Nephron progenitor cell (in vitro differentiated cells): ENCODE results near the gene CCDC80.

ENCODE experiments used
- DNase-seq: peaks from one replicate; pipeline ENCODE4 v3.0.0; 2021
- H3K27ac Mint-ChIP-seq: 2 replicates; pipeline ENCODE4 v1.8.0; 2021; ENCODE audit warnings: mild to moderate bottlenecking, moderate library complexity, mixed read lengths
- H3K27me3 Mint-ChIP-seq: 2 replicates; pipeline ENCODE4 v1.8.0; 2021; ENCODE audit warnings: mild to moderate bottlenecking, low read depth, mixed read lengths; ENCODE audit not compliant: poor library complexity
- H3K36me3 Mint-ChIP-seq: 2 replicates; pipeline ENCODE4 v1.8.0; 2021; ENCODE audit warnings: low read depth, mixed read lengths
- H3K4me1 Mint-ChIP-seq: 2 replicates; pipeline ENCODE4 v1.8.0; 2021; ENCODE audit warnings: mixed read lengths
- H3K4me3 Mint-ChIP-seq: 2 replicates; pipeline ENCODE4 v1.8.0; 2021; ENCODE audit warnings: mild to moderate bottlenecking, moderate library complexity, mixed read lengths
- H3K9me3 Mint-ChIP-seq: 2 replicates; pipeline ENCODE4 v1.8.0; 2021; ENCODE audit warnings: mild to moderate bottlenecking, moderate library complexity, mixed read lengths
- TF ChIP-seq, protein P1 (sequence below): fragments of 200-600 bp; sonication (generic); IDR thresholded peaks from 2 replicates; pipeline ENCODE4 v1.5.0; 2021; ENCODE audit warnings: antibody characterized with exemption

CCDC80 gene, protein sequence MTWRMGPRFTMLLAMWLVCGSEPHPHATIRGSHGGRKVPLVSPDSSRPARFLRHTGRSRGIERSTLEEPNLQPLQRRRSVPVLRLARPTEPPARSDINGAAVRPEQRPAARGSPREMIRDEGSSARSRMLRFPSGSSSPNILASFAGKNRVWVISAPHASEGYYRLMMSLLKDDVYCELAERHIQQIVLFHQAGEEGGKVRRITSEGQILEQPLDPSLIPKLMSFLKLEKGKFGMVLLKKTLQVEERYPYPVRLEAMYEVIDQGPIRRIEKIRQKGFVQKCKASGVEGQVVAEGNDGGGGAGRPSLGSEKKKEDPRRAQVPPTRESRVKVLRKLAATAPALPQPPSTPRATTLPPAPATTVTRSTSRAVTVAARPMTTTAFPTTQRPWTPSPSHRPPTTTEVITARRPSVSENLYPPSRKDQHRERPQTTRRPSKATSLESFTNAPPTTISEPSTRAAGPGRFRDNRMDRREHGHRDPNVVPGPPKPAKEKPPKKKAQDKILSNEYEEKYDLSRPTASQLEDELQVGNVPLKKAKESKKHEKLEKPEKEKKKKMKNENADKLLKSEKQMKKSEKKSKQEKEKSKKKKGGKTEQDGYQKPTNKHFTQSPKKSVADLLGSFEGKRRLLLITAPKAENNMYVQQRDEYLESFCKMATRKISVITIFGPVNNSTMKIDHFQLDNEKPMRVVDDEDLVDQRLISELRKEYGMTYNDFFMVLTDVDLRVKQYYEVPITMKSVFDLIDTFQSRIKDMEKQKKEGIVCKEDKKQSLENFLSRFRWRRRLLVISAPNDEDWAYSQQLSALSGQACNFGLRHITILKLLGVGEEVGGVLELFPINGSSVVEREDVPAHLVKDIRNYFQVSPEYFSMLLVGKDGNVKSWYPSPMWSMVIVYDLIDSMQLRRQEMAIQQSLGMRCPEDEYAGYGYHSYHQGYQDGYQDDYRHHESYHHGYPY

DNA sequence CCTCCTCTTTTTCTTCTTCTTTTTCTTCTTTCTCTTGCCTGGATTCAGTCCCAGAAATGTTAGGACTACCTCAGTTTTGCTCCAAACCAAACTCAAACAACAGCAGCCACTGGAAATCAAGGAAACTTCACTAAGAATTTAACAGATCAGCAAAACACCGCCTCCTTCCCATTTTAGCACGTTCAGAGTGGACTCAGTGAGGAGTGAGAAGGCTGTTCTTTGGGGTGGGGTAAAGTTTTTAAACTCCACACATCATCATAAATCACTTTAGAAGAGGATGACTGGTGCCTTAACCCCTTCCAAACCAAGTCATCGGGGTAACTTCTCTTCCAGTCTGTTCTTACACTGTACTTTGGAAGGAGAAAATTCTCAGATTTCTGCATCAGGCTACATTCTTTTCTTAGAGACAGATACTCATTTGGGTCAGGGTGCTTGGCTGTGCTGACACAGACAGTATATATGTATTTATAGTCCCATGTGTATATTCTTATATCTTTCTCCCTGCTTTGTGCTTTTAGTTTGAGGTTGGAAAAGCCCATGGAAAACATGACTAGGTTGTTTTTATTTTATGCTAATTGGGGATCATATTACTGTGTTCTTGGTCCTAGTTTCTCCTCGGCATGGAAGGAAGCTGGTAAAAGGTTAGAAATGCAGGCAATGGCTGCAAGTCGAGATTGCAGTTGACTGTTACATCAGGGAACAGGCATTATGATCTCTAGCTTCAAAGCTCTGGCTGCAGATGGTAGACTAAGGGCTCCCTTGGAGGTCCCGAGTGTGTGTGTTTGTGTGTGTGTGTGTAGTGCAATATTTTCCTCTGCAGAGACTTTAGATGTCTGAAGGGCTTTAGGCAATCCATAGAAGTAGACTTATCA, at the start of gene CCDC80:
TSS of gene CCDC80 (minus strand) at position 214 of the 872 bp plus-strand sequence. CDS start 1,238 bp downstream, outside the sequence.
- H3K36me3 Mint-ChIP-seq = no peaks in the 10 kb centered on the region

GRCh38 chr3:112689989-112690388, 49.0 kb upstream of the CCDC80 start:
- Mint-ChIP-seq H3K4me1 (peaks cover 19% of the 10 kb centered on the region), H3K9me3 (peaks cover 26% of the 10 kb centered on the region), H3K27ac (peak overlapping the region; percentile 70), H3K4me3 (no peak overlapping the region), H3K27me3 (no peaks in the 10 kb centered on the region), H3K36me3 (peaks cover 7% of the 10 kb centered on the region)
- TF ChIP-seq, protein P1, sequence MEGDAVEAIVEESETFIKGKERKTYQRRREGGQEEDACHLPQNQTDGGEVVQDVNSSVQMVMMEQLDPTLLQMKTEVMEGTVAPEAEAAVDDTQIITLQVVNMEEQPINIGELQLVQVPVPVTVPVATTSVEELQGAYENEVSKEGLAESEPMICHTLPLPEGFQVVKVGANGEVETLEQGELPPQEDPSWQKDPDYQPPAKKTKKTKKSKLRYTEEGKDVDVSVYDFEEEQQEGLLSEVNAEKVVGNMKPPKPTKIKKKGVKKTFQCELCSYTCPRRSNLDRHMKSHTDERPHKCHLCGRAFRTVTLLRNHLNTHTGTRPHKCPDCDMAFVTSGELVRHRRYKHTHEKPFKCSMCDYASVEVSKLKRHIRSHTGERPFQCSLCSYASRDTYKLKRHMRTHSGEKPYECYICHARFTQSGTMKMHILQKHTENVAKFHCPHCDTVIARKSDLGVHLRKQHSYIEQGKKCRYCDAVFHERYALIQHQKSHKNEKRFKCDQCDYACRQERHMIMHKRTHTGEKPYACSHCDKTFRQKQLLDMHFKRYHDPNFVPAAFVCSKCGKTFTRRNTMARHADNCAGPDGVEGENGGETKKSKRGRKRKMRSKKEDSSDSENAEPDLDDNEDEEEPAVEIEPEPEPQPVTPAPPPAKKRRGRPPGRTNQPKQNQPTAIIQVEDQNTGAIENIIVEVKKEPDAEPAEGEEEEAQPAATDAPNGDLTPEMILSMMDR = no peak
- peak; percentile 11 for DNase-seq

More for the DNA sequence above, at the start of gene CCDC80:
- TF ChIP-seq, protein P1 = no peak
- Mint-ChIP-seq H3K4me3 (peak within 1 kb of the TSS; percentile 34), H3K27me3 (peaks cover 6% of the 10 kb centered on the region), H3K4me1 (peaks cover 21% of the 10 kb centered on the region), H3K9me3 (peaks cover 23% of the 10 kb centered on the region), H3K27ac (no peak within 1 kb of the TSS)
- no peak for DNase-seq

- Mint-ChIP-seq H3K9me3 (peaks cover 26% of the 10 kb centered on the region), H3K27me3 (no peaks in the 10 kb centered on the region), H3K27ac (no peak overlapping the region), H3K4me3 (no peak overlapping the region), H3K4me1 (peaks cover 19% of the 10 kb centered on the region), H3K36me3 (peaks cover 7% of the 10 kb centered on the region)
- no peak for DNase-seq
- TF ChIP-seq, protein P1 = no peak
Observed at GRCh38 chr3:112689385-112689784, 48.4 kb upstream of the CCDC80 start.

DNA sequence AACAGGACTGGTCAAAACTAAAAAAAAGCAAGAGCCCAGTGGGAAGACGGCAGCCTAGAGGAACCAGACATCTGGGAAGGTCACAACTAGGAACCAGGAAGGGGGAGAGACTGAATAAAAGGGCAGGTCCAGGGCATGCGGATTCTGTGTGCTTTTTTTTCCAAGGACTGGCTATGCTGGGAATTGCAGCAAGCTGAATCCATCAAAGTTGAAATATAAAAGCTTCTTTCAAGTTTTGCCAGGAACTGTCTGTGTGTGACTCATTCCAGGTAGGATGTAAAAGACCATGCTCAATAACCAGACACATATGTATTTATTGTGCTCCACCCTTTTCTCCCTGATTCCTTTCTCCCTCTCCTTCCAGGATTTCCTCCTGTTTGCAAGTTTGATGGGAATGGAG, 47.9 kb upstream of the CCDC80 start:
- no peak for DNase-seq
- Mint-ChIP-seq H3K27ac (peak overlapping the region; percentile 70), H3K4me1 (peaks cover 19% of the 10 kb centered on the region)

More for the DNA sequence above, 47.9 kb upstream of the CCDC80 start:
- TF ChIP-seq, protein P1 = no peak
- Mint-ChIP-seq H3K36me3 (peaks cover 7% of the 10 kb centered on the region), H3K9me3 (peaks cover 23% of the 10 kb centered on the region), H3K27me3 (no peaks in the 10 kb centered on the region), H3K4me3 (no peak overlapping the region)
